IMR-90 (cell line): ENCODE results near the gene FCHSD2. TPM values are rescaled to one million over a fixed set of nuclear protein-coding genes. Genes with fewer than 3 reads are reported as not detected.

Experiments used
- ATAC-seq: fragments of 200-7000 bp; cut with Tn5 transposase; 2 replicates; pipeline ENCODE4 v1.9.1; 2020; ENCODE audit warnings: low read depth, mild to moderate bottlenecking, moderate library complexity
- BruUV-seq: library from RNA; stranded (reverse); fragments of 400-500 nt; replicated peaks from 2 replicates; lab custom pipeline; 2021; lab: Mats Ljungman, UMichigan
- CTCF ChIA-PET: fragments of 300-600 bp; formaldehyde crosslinking; extraction: SDS; loops from one replicate; lab custom pipeline; 2021; ENCODE audit warnings: antibody characterized with exemption; lab: Yijun Ruan, JAX
- POLR2A ChIA-PET: fragments of 300-600 bp; sonication (Branson Sonifier 250); formaldehyde crosslinking; loops from one replicate; lab custom pipeline; 2022; ENCODE audit warnings: antibody characterized with exemption; ENCODE audit not compliant: unreplicated experiment; lab: Charles Lee
- DNase-seq: peaks from one replicate; pipeline ENCODE4 v3.0.0; 2013
- H2AFZ ChIP-seq: replicated peaks from 2 replicates; pipeline ENCODE3; 2013; ENCODE audit warnings: low read length, mild to moderate bottlenecking; ENCODE audit not compliant: poor library complexity
- H2AK5ac ChIP-seq: 2 replicates; pipeline ENCODE4 v1.6.1; 2013; ENCODE audit warnings: low read depth, low read length, inconsistent platforms
- H2AK9ac ChIP-seq: replicated peaks from 2 replicates; pipeline ENCODE3; 2013; ENCODE audit warnings: mild to moderate bottlenecking, low read depth, low read length, moderate library complexity; ENCODE audit not compliant: poor library complexity
- H2BK120ac ChIP-seq: 2 replicates; pipeline ENCODE4 v1.6.1; 2013; ENCODE audit warnings: low read depth, low read length, inconsistent platforms
- H2BK15ac ChIP-seq: 3 replicates; pipeline ENCODE4 v1.6.1; 2013; ENCODE audit warnings: low read depth, low read length, inconsistent platforms
- H2BK20ac ChIP-seq: 2 replicates; pipeline ENCODE4 v1.6.1; 2013; ENCODE audit warnings: low read depth, mild to moderate bottlenecking, inconsistent platforms, low read length, moderate library complexity
- H2BK5ac ChIP-seq: 2 replicates; pipeline ENCODE4 v1.6.1; 2013; ENCODE audit warnings: mild to moderate bottlenecking, low read depth, low read length, inconsistent platforms; ENCODE audit not compliant: poor library complexity, severe bottlenecking
- H3K14ac ChIP-seq: replicated peaks from 2 replicates; pipeline ENCODE4 v1.6.1; 2013; ENCODE audit warnings: low read depth, low read length, inconsistent platforms
- H3K18ac ChIP-seq: 2 replicates; pipeline ENCODE4 v1.6.1; 2013; ENCODE audit warnings: low read depth, low read length, control low read depth
- H3K23ac ChIP-seq: 2 replicates; pipeline ENCODE4 v1.6.1; 2013; ENCODE audit warnings: low read depth, low read length, inconsistent platforms
- H3K27ac ChIP-seq: 2 replicates; pipeline ENCODE4 v1.5.1; 2013; ENCODE audit warnings: mild to moderate bottlenecking, control low read depth, low read length; ENCODE audit not compliant: insufficient read depth
- H3K27me3 ChIP-seq: 2 replicates; pipeline ENCODE4 v1.6.1; 2013; ENCODE audit warnings: low read length; ENCODE audit not compliant: control insufficient read depth, insufficient read depth
- H3K36me3 ChIP-seq: 2 replicates; pipeline ENCODE4 v1.6.1; 2013; ENCODE audit warnings: low read length, mixed read lengths; ENCODE audit not compliant: control insufficient read depth, insufficient read depth
- H3K4ac ChIP-seq: 2 replicates; pipeline ENCODE4 v1.6.1; 2013; ENCODE audit warnings: low read depth, low read length, inconsistent platforms
- H3K4me1 ChIP-seq: 2 replicates; pipeline ENCODE4 v1.6.1; 2013; ENCODE audit warnings: low read length, mixed read lengths; ENCODE audit not compliant: control insufficient read depth, insufficient read depth
- H3K4me2 ChIP-seq: 2 replicates; pipeline ENCODE4 v1.6.1; 2013; ENCODE audit warnings: low read depth, mild to moderate bottlenecking, control low read depth, low read length, moderate library complexity
- H3K4me3 ChIP-seq: 2 replicates; pipeline ENCODE4 v1.5.1; 2013; ENCODE audit warnings: low read depth, mild to moderate bottlenecking, control low read depth, low read length, moderate library complexity; ENCODE audit not compliant: insufficient read depth
- H3K56ac ChIP-seq: 2 replicates; pipeline ENCODE4 v1.6.1; 2013; ENCODE audit warnings: low read length, inconsistent platforms; ENCODE audit not compliant: insufficient read depth; ENCODE audit errors: extremely low read depth
- H3K79me1 ChIP-seq, 2 experiments: 2 replicates each; pipeline ENCODE4 v1.6.1; 2013; ENCODE audit warnings: low read length in 2 of 2, inconsistent platforms in 1 of 2, low read depth in 1 of 2
- H3K9ac ChIP-seq: 2 replicates; pipeline ENCODE4 v1.6.1; 2013; ENCODE audit warnings: low read depth, low read length, control low read depth
- H3K9me1 ChIP-seq: 2 replicates; pipeline ENCODE4 v1.6.1; 2013; ENCODE audit warnings: low read length, inconsistent platforms; ENCODE audit not compliant: insufficient read depth
- H3K9me3 ChIP-seq: 2 replicates; pipeline ENCODE4 v1.6.1; 2013; ENCODE audit warnings: low read length; ENCODE audit not compliant: control insufficient read depth, insufficient read depth
- H4K20me1 ChIP-seq: 2 replicates; pipeline ENCODE4 v1.6.1; 2013; ENCODE audit warnings: low read length, inconsistent platforms; ENCODE audit not compliant: insufficient read depth
- H4K5ac ChIP-seq: 2 replicates; pipeline ENCODE4 v1.6.1; 2013; ENCODE audit warnings: mild to moderate bottlenecking, low read depth, low read length, control low read depth
- H4K8ac ChIP-seq, 2 experiments: 2 replicates each; pipeline ENCODE4 v1.6.1; 2013; ENCODE audit warnings: low read depth in 2 of 2, low read length in 2 of 2, control low read depth in 1 of 2, inconsistent platforms in 1 of 2
- H4K91ac ChIP-seq: 2 replicates; pipeline ENCODE4 v1.6.1; 2013; ENCODE audit warnings: low read depth, low read length, inconsistent platforms; ENCODE audit not compliant: insufficient read depth
- CEBPB ChIP-seq: IDR thresholded peaks from 2 replicates; pipeline ENCODE4 v1.6.1; 2012; ENCODE audit warnings: low read depth, low read length, improper control_type of control experiment
- NFE2L2 ChIP-seq: fragments of 150-350 bp; IDR thresholded peaks from 2 replicates; pipeline ENCODE4 v1.6.1; 2016; ENCODE audit warnings: low read depth, mild to moderate bottlenecking, low read length
- WGBS, 2 experiments: methylation state at CpG; one replicate each; pipeline versions ENCODE4 v1.1.5 to v1.1.7; 2013; ENCODE audit warnings: missing lambda C conversion rate in 2 of 2; ENCODE audit not compliant: insufficient read length in 1 of 2; ENCODE audit errors: extremely low coverage in 2 of 2; 5-methylcytosine and 5-hydroxymethylcytosine counted together
- dilution Hi-C: fragments of 300-500 bp; cut with HindIII; formaldehyde crosslinking; loops from one replicate; pipeline ENCODE4 v1.14.3; 2018; ENCODE audit warnings: low sequenced_read_pairs; ENCODE audit not compliant: unreplicated experiment
- in situ Hi-C: fragments of 300-500 bp; cut with MboI; formaldehyde crosslinking; loops from 3 replicates; pipeline ENCODE4 v1.14.3; 2019; ENCODE audit warnings: low sequenced_read_pairs, inconsistent platforms, mixed read lengths
- intact Hi-C: fragments of 100-400 bp; cut with micrococcal nuclease; formaldehyde crosslinking; loops from 2 replicates; pipeline ENCODE4 v1.10.0; 2022
- polyA plus RNA-seq, 3 experiments: library from polyadenylated mRNA; depleted of rRNA; stranded (reverse); fragments of >200 nt; gene quantifications; 2 replicates each; pipeline ENCODE4 v1.2.3, GENCODE V29; 2012; ENCODE audit warnings: low replicate concordance in 1 of 3
- total RNA-seq: library from RNA; depleted of rRNA; stranded (reverse); fragments of >200 nt; gene quantifications from 2 replicates; pipeline ENCODE4 v1.2.3, GENCODE V29; 2012

FCHSD2 gene
- total and polyA plus RNA-seq, 2 of the 4 experiments (the other 2 are of a cell fraction), result 5.9 to 18.7 TPM

GRCh38 chr11:73030130-73030529 is 112.0 kb downstream of the FCHSD2 start:
- Histone ChIP-seq H2AK9ac (no peak overlapping the region), H3K4ac (no peak overlapping the region), H3K9me1 (no peaks in the 10 kb centered on the region; the same call in 1 of the 2 replicates), H2AFZ (no peak overlapping the region), H3K4me1 (no peaks in the 10 kb centered on the region), H3K27ac (no peak overlapping the region), H2BK5ac (no peak overlapping the region), H4K20me1 (peaks cover 1% of the 10 kb centered on the region; the same call in 1 of the 2 replicates), H3K4me2 (no peak overlapping the region), H2BK20ac (no peak overlapping the region), H3K36me3 (peaks cover 4% of the 10 kb centered on the region; the same call in 1 of the 2 replicates), H2BK15ac (no peak overlapping the region), H3K27me3 (no peaks in the 10 kb centered on the region), H2AK5ac (no peak overlapping the region), H3K79me1 (peaks cover 24 to 52% of the 10 kb centered on the region in 2 experiments), H3K9me3 (peaks cover 11% of the 10 kb centered on the region), H3K9ac (no peak overlapping the region), H3K23ac (no peak overlapping the region), H3K56ac (no peak overlapping the region), H3K14ac (no peak overlapping the region), H3K18ac (no peak overlapping the region), H4K5ac (no peak overlapping the region), H4K91ac (no peak overlapping the region), H2BK120ac (no peak overlapping the region), H4K8ac (no peak overlapping the region), H3K4me3 (no peak overlapping the region)
- ChIA-PET POLR2A (no interaction called here), CTCF (no interaction called here)
- ATAC-seq (no peak), DNase-seq (no peak)
- TF ChIP-seq CEBPB, result peak; percentile 62
- TF ChIP-seq NFE2L2, result no peak
- BruUV-seq, result no TSS peak
- intact Hi-C loops, result no loop called here
- WGBS, 2 experiments, result no CpG with 5 or more reads among the region's 3 CpGs
- dilution Hi-C loops, result no loop called here
- in situ Hi-C loops, result no loop called here
